ENCODE results near the gene PCDHGB3. TPM values are rescaled to one million over a fixed set of nuclear protein-coding genes. Genes with fewer than 3 reads are reported as not detected.

PCDHGB3 gene
- 10 to 100 TPM in 1 of 3 donors, 1 to 10 TPM in 2; 5.3 to 10.2 (median 8.6) TPM for total RNA-seq

DNA sequence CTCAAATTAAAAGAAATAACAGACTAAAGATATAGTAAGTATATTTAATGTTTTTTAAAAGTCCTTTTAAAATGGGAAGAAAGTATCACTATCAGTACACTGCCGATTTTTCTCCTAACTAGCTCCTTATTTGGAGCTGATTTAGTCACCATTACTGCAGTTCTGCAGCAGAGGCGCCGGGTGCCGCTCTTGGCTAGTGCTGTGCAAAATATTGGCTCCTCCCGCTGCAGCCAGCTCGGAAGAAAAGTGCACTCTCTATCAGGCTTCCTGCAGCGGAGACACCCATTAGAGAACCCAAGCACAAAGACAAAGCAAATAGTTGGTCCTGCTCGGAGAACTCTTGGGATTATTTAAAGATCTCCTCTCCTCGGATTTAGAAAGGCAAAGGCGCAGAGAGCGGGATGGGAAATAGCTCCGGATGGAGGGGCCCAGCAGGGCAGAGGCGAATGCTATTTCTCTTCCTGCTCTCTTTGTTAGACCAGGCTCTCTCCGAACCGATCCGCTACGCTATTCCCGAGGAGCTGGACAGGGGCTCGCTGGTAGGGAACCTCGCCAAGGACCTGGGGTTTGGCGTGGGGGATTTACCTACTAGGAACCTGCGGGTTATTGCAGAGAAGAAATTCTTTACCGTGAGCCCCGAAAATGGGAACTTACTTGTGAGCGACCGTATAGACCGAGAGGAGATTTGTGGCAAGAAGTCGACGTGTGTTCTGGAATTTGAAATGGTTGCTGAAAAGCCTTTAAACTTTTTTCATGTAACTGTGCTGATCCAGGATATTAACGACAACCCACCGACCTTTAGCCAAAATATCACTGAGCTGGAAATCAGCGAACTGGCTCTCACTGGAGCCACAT, at the start of gene PCDHGB3:
TSS of gene PCDHGB3 (plus strand) at position 249 of the 855 bp plus-strand sequence. CDS start at position 402, 153 bp downstream.
- no peak for TF ChIP-seq POLR2AphosphoS5 (IDR thresholded peaks at IDR 0.05)
- no peak for TF ChIP-seq CTCF (IDR thresholded peaks at IDR 0.05)
- TF ChIP-seq POLR2A (IDR thresholded peaks at IDR 0.05), result no peak
- Histone ChIP-seq H3K36me3 (no peaks in the 10 kb centered on the region), H3K27me3 (no peaks in the 10 kb centered on the region), H3K27ac (no peak within 1 kb of the TSS), H3K9me3 (peaks cover 87 to 100% of the 10 kb centered on the region in 2 donors), H3K4me3 (peak within 1 kb of the TSS; percentile 15 to 34 (median 17)), H3K4me1 (no peaks in the 10 kb centered on the region)
- no peak for DNase-seq (ENCODE audit: low spot score in 2 of 2)
- intact Hi-C loops (cut with DNase I; ENCODE audit: low total_unique reads), result no loop called here

DNA sequence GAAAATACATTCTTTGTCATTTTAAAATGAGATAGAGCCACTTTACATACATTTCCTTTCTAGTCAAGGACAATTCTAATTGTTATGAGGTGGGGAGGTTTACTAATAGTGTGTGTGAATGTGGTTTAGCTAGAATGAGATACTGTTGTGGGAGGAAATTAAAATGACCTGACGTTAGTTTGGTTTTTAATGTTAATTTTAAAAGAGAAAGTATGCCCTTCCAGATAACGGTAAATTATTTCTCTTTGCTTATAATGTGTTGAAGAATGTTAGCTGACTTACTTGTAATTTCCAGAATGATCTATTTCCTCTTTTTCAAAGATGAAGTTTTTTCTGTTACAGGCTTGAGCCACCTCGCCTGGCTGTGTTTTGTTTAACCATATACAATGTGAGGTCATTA, 47.8 kb upstream of the PCDHGB3 start:
- TF ChIP-seq CTCF (IDR thresholded peaks at IDR 0.05), result no peak
- no peak for TF ChIP-seq POLR2AphosphoS5 (IDR thresholded peaks at IDR 0.05)
- no peak for TF ChIP-seq POLR2A (IDR thresholded peaks at IDR 0.05)
- no peak for DNase-seq (ENCODE audit: low spot score in 2 of 2)
- no peaks in the 10 kb centered on the region for H3K27me3 ChIP-seq
- no peaks in the 10 kb centered on the region for H3K4me1 ChIP-seq
- no peak overlapping the region for H3K27ac ChIP-seq
- intact Hi-C loops (cut with DNase I; ENCODE audit: low total_unique reads), result no loop called here
- no peak overlapping the region for H3K4me3 ChIP-seq
- H3K9me3 ChIP-seq, result peaks cover 46 to 81% of the 10 kb centered on the region in 2 donors
- H3K36me3 ChIP-seq, result no peaks in the 10 kb centered on the region

DNA sequence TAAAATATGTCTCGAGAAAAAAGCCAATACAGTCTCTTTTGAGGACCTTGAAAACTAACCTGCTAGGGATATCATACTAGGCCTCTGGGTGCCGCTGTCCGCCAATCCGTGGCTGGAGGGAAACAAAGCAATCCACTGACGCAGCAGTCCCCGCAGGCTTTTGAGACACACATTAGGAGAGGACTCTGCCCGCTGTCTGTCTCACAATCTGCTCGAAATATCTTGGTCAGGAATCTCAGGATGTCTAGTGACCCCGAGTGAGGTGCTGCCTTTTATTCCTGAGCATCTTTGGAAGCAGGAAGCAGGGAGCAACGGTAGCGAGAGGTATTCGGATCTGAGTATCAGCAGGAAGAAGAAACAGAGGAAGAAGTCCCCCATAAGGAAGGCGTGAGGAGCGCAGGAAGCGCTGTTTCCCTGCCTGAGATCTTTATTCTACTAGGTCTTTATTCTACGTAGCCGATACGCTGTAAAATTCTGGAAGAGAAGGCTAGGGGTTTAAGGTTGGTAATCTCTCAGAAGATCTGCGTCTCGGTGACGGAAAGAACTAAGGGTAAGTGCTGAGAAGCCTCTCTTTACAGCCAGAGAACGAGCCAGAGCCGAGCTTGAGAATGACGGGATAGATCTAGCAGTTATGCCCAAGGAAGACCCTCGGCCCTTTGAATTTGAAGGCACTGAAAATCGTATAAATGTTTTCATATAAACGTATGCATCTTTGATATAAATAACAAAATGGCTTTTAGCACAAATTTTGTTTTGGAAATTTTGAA, 43.8 kb upstream of the PCDHGB3 start:
- intact Hi-C loops (cut with DNase I; ENCODE audit: low total_unique reads), result no loop called here
- Histone ChIP-seq H3K36me3 (no peaks in the 10 kb centered on the region), H3K4me1 (no peaks in the 10 kb centered on the region), H3K4me3 (peak overlapping the region; percentile 8 to 51 (median 35)), H3K27me3 (no peaks in the 10 kb centered on the region), H3K9me3 (peaks cover 41 to 80% of the 10 kb centered on the region in 2 donors), H3K27ac (no peak overlapping the region)
- TF ChIP-seq POLR2A (IDR thresholded peaks at IDR 0.05), result no peak
- TF ChIP-seq CTCF (IDR thresholded peaks at IDR 0.05), result no peak
- TF ChIP-seq POLR2AphosphoS5 (IDR thresholded peaks at IDR 0.05), result no peak
- DNase-seq (ENCODE audit: low spot score in 2 of 2), result peak in 1 of 2 donors; percentile 75

DNA sequence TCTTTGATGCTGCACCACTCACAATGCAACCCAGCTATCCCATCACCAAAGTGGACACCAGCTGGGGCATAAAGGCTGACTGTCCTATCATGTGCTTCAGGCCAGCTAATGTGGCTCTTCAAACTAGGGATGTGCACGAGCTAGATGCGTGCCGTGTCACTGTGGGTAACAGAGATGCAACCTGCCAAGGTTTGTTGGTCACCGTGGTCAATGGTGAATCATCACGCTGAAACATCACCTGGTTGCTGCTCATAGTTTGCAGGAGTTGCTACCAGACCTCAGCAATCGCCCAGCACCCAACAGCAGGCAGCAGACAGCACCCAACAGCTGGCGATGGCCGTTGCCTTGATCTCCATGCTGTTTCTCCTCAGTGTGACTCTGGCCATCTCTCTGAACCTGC, 41.8 kb upstream of the PCDHGB3 start:
- intact Hi-C loops (cut with DNase I; ENCODE audit: low total_unique reads), result no loop called here
- Histone ChIP-seq H3K27me3 (no peaks in the 10 kb centered on the region), H3K36me3 (no peaks in the 10 kb centered on the region), H3K9me3 (peaks cover 57 to 88% of the 10 kb centered on the region in 2 donors), H3K27ac (no peak overlapping the region), H3K4me1 (no peaks in the 10 kb centered on the region), H3K4me3 (no peak overlapping the region)
- TF ChIP-seq POLR2A (IDR thresholded peaks at IDR 0.05), result no peak
- no peak for TF ChIP-seq CTCF (IDR thresholded peaks at IDR 0.05)
- TF ChIP-seq POLR2AphosphoS5 (IDR thresholded peaks at IDR 0.05), result no peak
- DNase-seq (ENCODE audit: low spot score in 2 of 2), result no peak
